H9 (cell line): ENCODE measurements around the gene DLX5. TPM values are rescaled to one million over a fixed set of nuclear protein-coding genes. Genes with fewer than 3 reads are reported as not detected.
A peak's percentile ranks its signal among the peaks of the same experiment; 100 is the strongest.

Source experiments
- DNase-seq: peaks from one replicate; pipeline ENCODE4 v3.0.0-alpha.2; 2017
- H2AFZ ChIP-seq: one replicate; pipeline ENCODE4 v1.6.1; 2013; ENCODE audit warnings: mild to moderate bottlenecking, low read length, control low read depth, moderate library complexity
- H2AK5ac ChIP-seq: 2 replicates; pipeline ENCODE4 v1.6.1; 2013; ENCODE audit warnings: low read length, control low read depth, mixed read lengths; ENCODE audit not compliant: insufficient read length
- H2BK120ac ChIP-seq: one replicate; pipeline ENCODE4 v1.6.1; 2013; ENCODE audit warnings: low read depth, mild to moderate bottlenecking, low read length, control low read depth, inconsistent platforms; ENCODE audit not compliant: poor library complexity, severe bottlenecking
- H2BK12ac ChIP-seq: 2 replicates; pipeline ENCODE4 v1.6.1; 2013; ENCODE audit warnings: low read length, control low read depth, mixed read lengths, low read depth; ENCODE audit not compliant: insufficient read length
- H2BK15ac ChIP-seq: 2 replicates; pipeline ENCODE4 v1.6.1; 2013; ENCODE audit warnings: low read depth, low read length, control low read depth
- H2BK20ac ChIP-seq: one replicate; pipeline ENCODE4 v1.6.1; 2013; ENCODE audit warnings: low read depth, mild to moderate bottlenecking, low read length, control low read depth, inconsistent platforms; ENCODE audit not compliant: poor library complexity, severe bottlenecking
- H2BK5ac ChIP-seq: 2 replicates; pipeline ENCODE4 v1.6.1; 2013; ENCODE audit warnings: low read length, control low read depth, mixed read lengths; ENCODE audit not compliant: insufficient read length
- H3K14ac ChIP-seq: 2 replicates; pipeline ENCODE4 v1.6.1; 2013; ENCODE audit warnings: low read length, control low read depth; ENCODE audit not compliant: insufficient read depth
- H3K18ac ChIP-seq: 2 replicates; pipeline ENCODE4 v1.6.1; 2013; ENCODE audit warnings: low read depth, mild to moderate bottlenecking, mixed read lengths, low read length, control low read depth; ENCODE audit not compliant: insufficient read length
- H3K23ac ChIP-seq: 2 replicates; pipeline ENCODE4 v1.6.1; 2013; ENCODE audit warnings: low read length, control low read depth, mixed read lengths, low read depth; ENCODE audit not compliant: insufficient read length
- H3K23me2 ChIP-seq: 2 replicates; pipeline ENCODE4 v1.6.1; 2013; ENCODE audit warnings: low read depth, mild to moderate bottlenecking, mixed read lengths, low read length, control low read depth; ENCODE audit not compliant: insufficient read length, poor library complexity, severe bottlenecking
- H3K27ac ChIP-seq: 2 replicates; pipeline ENCODE4 v1.5.1; 2013; ENCODE audit warnings: low read length, control low read depth, mixed read lengths, low read depth; ENCODE audit not compliant: insufficient read length
- H3K27me3 ChIP-seq: 2 replicates; pipeline ENCODE4 v1.6.1; 2013; ENCODE audit warnings: low read length, control low read depth, inconsistent platforms; ENCODE audit not compliant: insufficient read depth
- H3K4ac ChIP-seq: 2 replicates; pipeline ENCODE4 v1.6.1; 2013; ENCODE audit warnings: low read depth, mild to moderate bottlenecking, control low read depth, inconsistent platforms, low read length, moderate library complexity
- H3K4me1 ChIP-seq: 2 replicates; pipeline ENCODE4 v1.6.1; 2013; ENCODE audit warnings: low read length, control low read depth, inconsistent platforms; ENCODE audit not compliant: insufficient read depth
- H3K4me2 ChIP-seq: 2 replicates; pipeline ENCODE4 v1.6.1; 2013; ENCODE audit warnings: low read length, control low read depth, mixed read lengths; ENCODE audit not compliant: insufficient read length, insufficient read depth
- H3K56ac ChIP-seq: 2 replicates; pipeline ENCODE4 v1.6.1; 2013; ENCODE audit warnings: low read depth, mild to moderate bottlenecking, mixed read lengths, low read length, control low read depth; ENCODE audit not compliant: insufficient read length
- H3K79me1 ChIP-seq: 2 replicates; pipeline ENCODE4 v1.6.1; 2013; ENCODE audit warnings: low read depth, mild to moderate bottlenecking, moderate library complexity, low read length, control low read depth, inconsistent platforms; ENCODE audit not compliant: insufficient read depth, poor library complexity, severe bottlenecking
- H3K79me2 ChIP-seq: 2 replicates; pipeline ENCODE4 v1.6.1; 2013; ENCODE audit warnings: low read length, control low read depth, inconsistent platforms; ENCODE audit not compliant: insufficient read depth
- H3K9ac ChIP-seq: 2 replicates; pipeline ENCODE4 v1.6.1; 2013; ENCODE audit warnings: low read length, control low read depth, mixed read lengths; ENCODE audit not compliant: insufficient read length; ENCODE audit errors: extremely low read depth
- H3K9me3 ChIP-seq: one replicate; pipeline ENCODE4 v1.6.1; 2013; ENCODE audit warnings: low read depth, low read length, inconsistent platforms; ENCODE audit not compliant: control insufficient read depth
- H3T11ph ChIP-seq: one replicate; pipeline ENCODE4 v1.6.1; 2013; ENCODE audit warnings: mild to moderate bottlenecking, low read length, control low read depth, inconsistent platforms
- H4K20me1 ChIP-seq: one replicate; pipeline ENCODE4 v1.6.1; 2013; ENCODE audit not compliant: control insufficient read depth, insufficient read length, insufficient read depth
- H4K5ac ChIP-seq: 2 replicates; pipeline ENCODE4 v1.6.1; 2013; ENCODE audit warnings: low read depth, mild to moderate bottlenecking, mixed read lengths, low read length, control low read depth; ENCODE audit not compliant: insufficient read length
- H4K8ac ChIP-seq: replicated peaks from 2 replicates; pipeline ENCODE4 v1.6.1; 2013; ENCODE audit warnings: low read length, control low read depth, mixed read lengths, low read depth; ENCODE audit not compliant: insufficient read length
- H4K91ac ChIP-seq: 2 replicates; pipeline ENCODE4 v1.6.1; 2013; ENCODE audit warnings: low read depth, mild to moderate bottlenecking, moderate library complexity, mixed read lengths, low read length, control low read depth; ENCODE audit not compliant: insufficient read length
- H3K27ac Mint-ChIP-seq, 3 experiments: 2 replicates in 2 of 3; 3 replicates in 1 of 3; pipeline ENCODE4 v1.8.0; 2020 to 2021; ENCODE audit warnings: mixed read lengths in 3 of 3, mild to moderate bottlenecking in 1 of 3, moderate library complexity in 1 of 3
- H3K27me3 Mint-ChIP-seq: 2 replicates; pipeline ENCODE4 v1.8.0; 2021; ENCODE audit warnings: low read depth, mild to moderate bottlenecking, moderate library complexity, mixed read lengths
- H3K36me3 Mint-ChIP-seq, 3 experiments: 2 replicates in 2 of 3; 3 replicates in 1 of 3; pipeline ENCODE4 v1.8.0; 2020 to 2021; ENCODE audit warnings: low read depth in 3 of 3, mixed read lengths in 3 of 3; ENCODE audit not compliant: insufficient read depth in 1 of 3
- H3K4me1 Mint-ChIP-seq, 2 experiments: 2 replicates each; pipeline ENCODE4 v1.8.0; 2020; ENCODE audit warnings: mixed read lengths in 2 of 2
- H3K4me3 Mint-ChIP-seq, 2 experiments: 2 replicates in 1 of 2; 3 replicates in 1 of 2; pipeline ENCODE4 v1.8.0; 2020 to 2021; ENCODE audit warnings: mild to moderate bottlenecking in 2 of 2, mixed read lengths in 2 of 2, moderate library complexity in 1 of 2
- H3K9me3 Mint-ChIP-seq, 2 experiments: 2 replicates in 1 of 2; 3 replicates in 1 of 2; pipeline ENCODE4 v1.8.0; 2020; ENCODE audit warnings: mild to moderate bottlenecking in 2 of 2, mixed read lengths in 2 of 2, moderate library complexity in 1 of 2
- CTCF ChIP-seq: fragments of 200-600 bp; sonication (generic); conservative IDR thresholded peaks from 3 replicates; pipeline ENCODE4 v1.8.0; 2021; ENCODE audit warnings: antibody characterized with exemption, mild to moderate bottlenecking
- WGBS: extraction: QIAGEN DNeasy Blood & Tissue Kit; methylation state at CpG from one replicate; pipeline ENCODE4 v1.1.7; 2013; ENCODE audit warnings: missing lambda C conversion rate, low lambda C conversion rate, mixed read lengths; ENCODE audit not compliant: insufficient read length; ENCODE audit errors: extremely low coverage; 5-methylcytosine and 5-hydroxymethylcytosine counted together
- total RNA-seq: library from RNA; stranded (reverse); gene quantifications from 2 replicates; pipeline ENCODE4 v1.2.1, GENCODE V29; 2021

The DLX5 gene
- total RNA-seq, 1 experiment from 2014 or later: 0.22 TPM

- no peak overlapping the region for H3K18ac ChIP-seq
- H2BK12ac ChIP-seq: no peak overlapping the region
- Mint-ChIP-seq H3K4me3 (peak overlapping the region in 1 of 2 experiments; percentile 82; a peak in 3 of 5 replicates), H3K27me3 (peaks cover 98% of the 10 kb centered on the region), H3K27ac (no peak overlapping the region; a peak in 2 of 7 replicates), H3K4me1 (peaks cover 57 to 60% of the 10 kb centered on the region in 2 experiments), H3K36me3 (no peaks in the 10 kb centered on the region; a peak in 1 of 7 replicates), H3K9me3 (peaks cover 2 to 5% of the 10 kb centered on the region in 2 experiments; a peak in 3 of 5 replicates)
- WGBS: no CpG with 5 or more reads among the region's 29 CpGs
- H3K79me1 ChIP-seq: no peaks in the 10 kb centered on the region
- H3K56ac ChIP-seq: no peak overlapping the region
- H2BK15ac ChIP-seq: no peak overlapping the region
- no peak overlapping the region for H4K8ac ChIP-seq
- no peak overlapping the region for H3K9ac ChIP-seq
- H2BK5ac ChIP-seq: no peak overlapping the region
- no peaks in the 10 kb centered on the region for H3K79me2 ChIP-seq
- H3K4me1 ChIP-seq: 0 out of 2 replicates have a peak, but pooled peaks cover 2% of the 10 kb centered on the region
- peaks cover 64% of the 10 kb centered on the region for H3K27me3 ChIP-seq
- H2BK120ac ChIP-seq: no peak overlapping the region
- no peaks in the 10 kb centered on the region for H3K9me3 ChIP-seq
- no peak overlapping the region for H3K27ac ChIP-seq
- H2BK20ac ChIP-seq: no peak overlapping the region
- no peak overlapping the region for H3K14ac ChIP-seq
- H3K23ac ChIP-seq: no peak overlapping the region
- H3K23me2 ChIP-seq: peaks cover 13% of the 10 kb centered on the region
- H3K4me2 ChIP-seq: peak overlapping the region; percentile 11
- no peak for TF ChIP-seq CTCF
- no peak overlapping the region for H4K91ac ChIP-seq
- no peak overlapping the region for H2AFZ ChIP-seq
- H2AK5ac ChIP-seq: no peak overlapping the region
- no peak overlapping the region for H4K5ac ChIP-seq
- H3K4ac ChIP-seq: no peak overlapping the region
- no peak overlapping the region for H3T11ph ChIP-seq
- H4K20me1 ChIP-seq: no peaks in the 10 kb centered on the region
- no peak for DNase-seq
These were observed 1.5 kb upstream of the DLX5 start for GRCh38 chr7:97025983-97026714.
